Inflammatory macrophage (primary cell): ENCODE results near the gene FBXO22.
"Not testable (repeated sequence)": the region's sequence is repeated elsewhere in the genome, so short reads cannot be mapped to it uniquely, and the experiment has no call there.

Experiments used
- DNase-seq, 2 donors: peaks; one replicate each; pipeline ENCODE4 v3.0.0-alpha.2; 2020 to 2022
- total RNA-seq, 18 experiments: gene quantifications; one replicate each; lab custom pipeline; 2026; ENCODE audit warnings: mixed read lengths in 6 of 18, inconsistent platforms in 2 of 18; lab: John Stamatoyannopoulos, UW

Gene FBXO22
- total RNA-seq, result 8.1 to 41.4 (median 30.5) reads per million in 18 experiments

GRCh38 chr15:75903331-75904239, at the start of gene FBXO22:
Gene FBXO22, plus strand, starts transcription at chr15:75903878. Its CDS starts 86 bp downstream, at chr15:75903964.
- peak; percentile 92 to 95 for DNase-seq

GRCh38 chr15:75857886-75858285, 45.8 kb upstream of the FBXO22 start:
- DNase-seq, result no peak

- no peak for DNase-seq
Measured at GRCh38 chr15:75861750-75862402, 41.8 kb upstream of the FBXO22 start.

GRCh38 chr15:75862796-75863195, 40.9 kb upstream of the FBXO22 start:
- DNase-seq, result no peak

- no peak for DNase-seq
Measured at GRCh38 chr15:75864213-75865059, 39.2 kb upstream of the FBXO22 start.

GRCh38 chr15:75866045-75866444, 37.6 kb upstream of the FBXO22 start:
- DNase-seq, result not testable (repeated sequence)

DNA sequence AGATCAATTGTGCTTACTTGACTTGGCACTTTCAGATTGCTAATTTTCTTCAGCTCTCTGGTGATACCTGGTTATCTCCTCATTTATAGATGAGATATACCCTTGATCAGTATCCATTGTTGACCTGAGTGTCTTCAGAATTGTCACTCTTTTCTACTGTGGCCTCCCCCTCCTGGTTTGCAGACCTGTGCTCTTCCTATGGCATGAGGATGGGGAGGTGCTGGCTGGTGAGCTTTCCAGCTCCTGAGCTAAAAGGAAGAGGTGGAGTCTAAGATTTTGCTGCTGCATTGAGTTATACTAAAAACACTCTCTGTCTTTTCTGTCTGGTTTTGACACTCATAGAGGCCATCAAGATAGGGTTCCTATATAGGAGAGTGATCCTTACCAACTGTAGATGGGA, 36.8 kb upstream of the FBXO22 start:
- DNase-seq, result no peak

- DNase-seq, result no peak
Measured at GRCh38 chr15:75867449-75867848, 36.2 kb upstream of the FBXO22 start.

- DNase-seq, result no peak
Measured at GRCh38 chr15:75868019-75868418, 35.7 kb upstream of the FBXO22 start.

- DNase-seq, result no peak
Measured at GRCh38 chr15:75869446-75869845, 34.2 kb upstream of the FBXO22 start.

- DNase-seq, result not testable (repeated sequence)
Measured at GRCh38 chr15:75871589-75871988, 32.1 kb upstream of the FBXO22 start.

DNA sequence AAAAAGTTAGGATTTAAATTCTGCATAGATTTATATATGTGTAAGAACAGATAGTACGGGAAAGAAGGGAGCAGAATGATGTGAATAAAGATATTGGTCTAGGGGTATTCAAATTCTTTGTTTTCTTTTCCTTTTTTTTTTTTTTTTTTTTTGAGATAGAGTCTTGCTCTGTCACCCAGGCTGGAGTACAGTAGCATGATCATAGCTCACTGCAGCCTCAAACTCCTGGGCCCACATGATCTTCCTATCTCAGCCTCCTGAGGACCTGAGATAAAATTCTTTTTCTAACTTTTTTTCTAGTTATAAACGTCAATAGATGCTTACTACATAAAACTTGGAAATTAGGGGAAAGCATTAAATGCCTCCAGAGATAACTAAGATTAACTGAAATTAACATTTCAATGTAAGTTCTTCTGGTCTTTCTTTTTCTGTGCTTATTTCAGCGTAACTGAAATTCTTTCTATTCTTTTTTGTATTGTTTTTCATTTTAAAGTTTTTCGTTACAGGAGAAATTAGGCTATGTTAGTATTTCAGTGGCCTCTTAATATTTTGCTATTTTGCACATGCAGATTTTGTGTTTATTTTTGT, 31.2 kb upstream of the FBXO22 start:
- DNase-seq, result no peak

DNA sequence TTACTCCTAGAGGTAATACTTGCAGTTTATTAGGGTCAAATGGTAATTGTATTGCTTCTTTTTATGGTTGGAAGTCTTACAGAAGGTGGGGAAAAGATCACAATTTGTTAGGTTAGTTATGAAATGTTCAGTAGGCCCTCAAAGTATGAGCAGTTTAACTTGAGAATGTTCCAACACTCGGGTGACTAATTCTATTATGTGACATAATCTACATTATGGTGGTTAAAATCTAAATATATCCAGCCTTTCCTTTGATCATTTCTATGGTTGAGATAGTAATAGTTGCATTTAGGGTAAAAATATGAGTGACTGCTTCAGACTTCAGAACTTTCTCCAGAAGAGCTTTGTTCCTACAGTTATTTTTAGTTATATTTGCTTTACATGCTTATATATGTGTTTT, 19.6 kb upstream of the FBXO22 start:
- DNase-seq, result no peak

DNA sequence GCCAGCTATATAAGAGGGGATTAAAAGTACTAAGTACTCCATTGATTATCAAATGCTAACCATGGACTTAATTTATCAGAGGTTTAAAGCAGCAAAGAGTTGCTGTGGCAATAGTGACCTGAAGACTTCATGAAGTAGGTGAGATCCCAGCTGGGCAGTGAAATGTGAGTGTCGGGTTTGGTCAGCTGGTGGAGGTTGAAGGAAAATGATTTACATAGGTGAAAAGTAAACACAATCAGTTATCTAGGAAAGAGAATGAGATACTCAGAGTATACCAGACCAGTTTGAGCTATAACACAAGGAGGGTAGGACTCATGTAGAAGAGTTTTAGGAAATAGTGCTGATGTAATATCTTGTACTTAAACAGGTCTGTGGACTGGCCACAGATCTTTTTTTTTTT, 16.5 kb upstream of the FBXO22 start:
- no peak for DNase-seq

- DNase-seq, result peak in 1 of 2 donors; percentile 8
Measured at GRCh38 chr15:75891895-75892294, 11.8 kb upstream of the FBXO22 start.

DNA sequence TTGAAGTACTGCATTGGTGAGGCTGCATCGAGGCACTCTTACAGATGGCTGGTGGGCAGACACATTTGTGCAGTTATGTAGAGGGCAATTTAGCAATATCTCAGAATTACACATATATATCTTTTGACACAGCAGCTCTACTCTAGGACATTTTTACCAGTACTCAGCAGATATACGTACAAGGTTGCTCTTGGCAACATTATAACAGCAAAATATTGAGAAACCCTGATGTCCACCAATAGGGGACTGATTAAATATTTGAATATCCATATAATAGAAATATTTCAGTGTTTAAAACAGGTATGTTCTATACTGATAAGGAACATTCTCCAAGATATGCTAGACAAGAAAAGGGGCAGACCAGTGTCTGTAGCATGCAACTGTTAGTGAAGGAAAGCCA, 7.9 kb upstream of the FBXO22 start:
- DNase-seq, result no peak

DNA sequence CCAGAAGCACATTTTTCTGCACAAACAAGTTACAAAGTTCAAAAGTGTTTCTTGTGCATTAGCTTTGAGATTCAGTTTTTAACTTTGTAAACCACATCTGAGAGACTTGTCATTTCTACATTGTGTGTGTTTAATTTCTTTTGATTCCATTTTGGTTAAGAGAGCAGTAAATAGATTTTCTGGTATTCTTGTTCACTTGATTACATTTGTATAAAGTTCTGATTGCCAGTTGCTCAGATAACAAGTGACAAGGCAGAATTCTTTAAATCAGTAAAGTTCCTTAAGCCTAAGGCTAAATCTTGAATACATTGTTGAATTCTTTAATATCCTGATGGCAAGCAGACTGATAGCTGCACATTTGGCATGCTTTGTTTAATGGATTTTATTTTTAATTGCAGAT, 3.1 kb upstream of the FBXO22 start:
- no peak for DNase-seq

- DNase-seq, result no peak
Measured at GRCh38 chr15:75902129-75902557, 1.5 kb upstream of the FBXO22 start.

DNA sequence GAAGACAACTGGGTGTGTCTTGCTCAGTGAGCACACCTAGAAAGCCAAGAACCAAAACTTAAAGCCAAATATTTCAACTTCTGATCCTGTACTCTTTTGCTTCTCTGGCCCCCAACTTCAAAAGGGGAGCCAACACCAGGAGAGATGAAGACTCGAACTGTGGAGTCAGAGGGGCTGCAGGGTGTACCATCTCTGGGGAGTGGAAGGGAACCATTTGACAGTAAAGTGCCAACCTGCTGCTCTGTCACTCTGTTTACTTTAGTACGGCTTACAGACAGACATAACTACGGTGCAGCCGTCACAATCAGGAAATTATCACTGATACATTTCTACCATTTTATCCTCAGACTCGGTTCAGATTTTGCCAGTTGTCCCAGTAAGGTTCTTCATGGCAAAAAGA, 1.6 kb downstream of the FBXO22 start:
- DNase-seq, result no peak

DNA sequence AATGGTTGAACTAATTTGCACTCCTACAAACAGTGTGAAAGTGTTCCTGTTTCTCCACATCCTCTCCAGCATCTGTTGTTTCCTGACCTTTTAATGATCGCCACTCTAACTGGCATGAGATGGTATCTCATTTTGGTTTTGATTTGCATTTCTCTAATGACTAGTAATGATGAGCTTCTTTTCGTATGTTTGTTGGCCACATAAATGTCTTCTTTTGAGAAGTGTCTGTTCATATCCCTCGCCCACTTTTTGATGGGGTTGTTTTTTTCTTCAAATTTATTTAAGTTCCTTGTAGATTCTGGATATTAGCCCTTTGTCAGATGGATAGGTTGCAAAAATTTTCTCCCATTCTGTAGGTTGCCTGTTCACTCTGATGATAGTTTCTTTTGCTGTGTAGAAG, 6.7 kb downstream of the FBXO22 start:
- not testable (repeated sequence) for DNase-seq

- DNase-seq, result no peak
Measured at GRCh38 chr15:75916978-75917377, 13.3 kb downstream of the FBXO22 start.

DNA sequence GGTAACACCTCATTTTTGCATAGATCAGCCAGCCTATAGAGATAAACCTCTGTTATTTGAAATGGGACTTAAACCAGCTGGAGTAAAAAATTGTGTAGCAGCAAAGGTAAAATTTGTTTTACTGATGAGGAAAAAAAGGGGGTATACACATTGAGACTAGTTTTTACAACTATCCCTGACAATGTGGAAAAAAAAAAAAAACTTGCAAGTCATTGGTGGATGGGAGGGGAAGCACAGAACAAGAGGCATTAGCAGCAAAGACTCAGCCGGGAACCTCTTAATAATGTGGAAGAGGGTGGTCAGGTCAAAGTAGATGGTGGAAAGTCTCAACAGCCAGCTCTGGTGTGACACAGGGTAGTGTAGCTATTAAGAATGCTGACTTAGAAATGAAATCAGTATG, 14.5 kb downstream of the FBXO22 start:
- DNase-seq, result no peak

DNA sequence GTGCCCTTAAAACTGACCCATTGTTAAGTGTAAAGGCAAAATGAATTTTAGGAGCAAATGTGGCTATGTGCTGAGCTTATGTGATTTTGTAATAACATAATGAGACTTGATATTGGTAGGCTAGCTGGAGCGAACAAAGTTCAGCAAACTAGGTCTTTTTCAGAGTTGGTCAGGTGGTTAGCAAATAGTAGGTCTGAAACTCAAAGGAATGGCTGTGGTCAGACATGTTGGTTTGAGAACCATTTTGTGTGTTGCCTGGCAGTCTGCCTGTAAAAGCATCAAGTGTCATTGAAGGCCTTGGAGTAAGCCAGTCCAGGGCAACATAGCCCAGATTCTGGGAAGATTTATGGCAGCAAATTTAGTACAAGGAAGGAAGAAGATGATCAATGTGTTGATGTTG, 16.4 kb downstream of the FBXO22 start:
- no peak for DNase-seq
